Raji (cell line): Measurements from ENCODE around the gene CAB39.

Experiments
- POLR2A ChIP-seq: IDR thresholded peaks from 2 replicates; pipeline ENCODE4 v1.6.1; 2011; ENCODE audit warnings: low read depth, low read length, control low read depth; ENCODE audit not compliant: insufficient read depth

Gene CAB39

GRCh38 chr2:230823264-230823964, 110.8 kb downstream of the CAB39 start:
- no peak for TF ChIP-seq POLR2A

- no peak for TF ChIP-seq POLR2A
Measured at GRCh38 chr2:230824406-230824978, 111.8 kb downstream of the CAB39 start.

DNA sequence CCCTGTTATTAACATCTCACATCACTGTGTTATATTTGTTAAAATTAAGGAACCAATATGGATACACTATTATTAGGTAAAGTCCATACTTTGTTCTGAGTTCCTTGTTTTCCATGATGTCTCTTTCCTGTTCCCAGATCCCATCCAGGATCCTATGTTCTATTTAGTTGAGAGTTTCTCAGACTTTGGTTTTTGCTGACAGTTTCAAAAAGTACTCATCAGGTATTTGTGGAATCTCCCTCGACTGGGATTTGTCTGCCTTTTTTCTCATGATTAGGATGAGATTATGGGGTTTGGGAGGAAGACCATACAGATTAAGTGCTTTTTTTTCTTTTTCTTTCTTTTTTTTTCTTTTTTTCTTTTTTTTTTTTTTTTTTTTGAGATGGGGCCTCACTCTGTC, 112.7 kb downstream of the CAB39 start:
- no peak for TF ChIP-seq POLR2A

- no peak for TF ChIP-seq POLR2A
Measured at GRCh38 chr2:230827774-230828271, 115.2 kb downstream of the CAB39 start.

GRCh38 chr2:230828272-230828961, 115.8 kb downstream of the CAB39 start:
- TF ChIP-seq POLR2A = no peak

DNA sequence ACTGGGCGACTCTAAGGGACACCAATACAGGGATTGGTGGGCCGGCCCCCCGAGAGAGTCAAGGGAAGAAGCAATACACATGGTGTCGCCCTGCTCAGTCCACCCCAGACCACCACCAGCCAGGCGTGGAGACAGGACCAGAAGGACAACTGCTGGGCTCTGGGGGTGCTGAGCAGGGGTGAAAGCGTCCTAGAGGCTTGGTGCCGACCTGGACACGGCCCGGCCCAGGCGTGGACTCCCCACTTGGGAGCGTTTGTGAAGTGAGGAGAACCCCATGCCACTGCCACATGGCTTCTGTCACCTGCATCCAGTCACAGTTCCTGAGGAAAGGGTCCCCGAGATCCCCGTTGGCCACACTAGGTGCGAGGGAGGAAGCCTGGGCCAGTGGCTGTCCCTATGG, 116.7 kb downstream of the CAB39 start:
- TF ChIP-seq POLR2A = no peak

DNA sequence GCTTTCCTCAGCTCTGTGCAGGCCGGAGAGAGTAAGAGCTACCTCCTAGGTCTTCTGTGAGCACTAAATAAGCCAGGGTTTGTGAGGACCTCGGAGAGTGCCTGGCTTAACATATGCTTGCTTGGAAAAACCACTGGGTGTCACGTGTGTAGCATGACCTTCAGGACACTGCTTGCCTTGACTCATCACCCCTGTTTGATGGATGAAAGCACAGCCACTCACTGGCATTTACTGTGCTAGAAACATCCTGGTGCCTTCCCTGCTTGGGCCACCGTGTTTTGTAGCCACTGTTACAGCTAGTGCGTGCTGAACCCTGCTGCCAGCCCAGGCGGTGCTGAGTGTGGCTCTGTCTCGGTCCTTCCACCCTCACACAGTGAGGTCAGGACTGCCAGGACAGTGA, 117.3 kb downstream of the CAB39 start:
- no peak for TF ChIP-seq POLR2A

DNA sequence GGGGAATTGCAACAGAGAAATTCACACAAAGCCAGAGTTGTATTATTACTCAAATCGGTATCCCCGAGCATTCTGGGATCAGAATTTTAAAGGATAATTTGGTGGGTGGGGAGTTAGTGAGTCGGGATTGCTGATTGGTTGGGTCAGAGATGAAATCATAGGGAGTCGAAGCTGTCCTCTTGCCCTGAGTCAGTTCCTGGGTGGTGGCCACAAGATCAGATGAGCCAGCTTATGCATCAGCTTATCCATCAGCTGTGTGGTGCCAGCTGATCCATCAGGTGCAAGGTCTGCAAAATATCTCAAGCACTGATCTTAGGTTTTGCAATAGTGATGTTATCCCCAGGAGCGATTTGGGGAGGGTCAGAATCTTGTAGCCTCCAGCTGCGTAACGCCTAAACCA, 117.8 kb downstream of the CAB39 start:
- TF ChIP-seq POLR2A = no peak

- no peak for TF ChIP-seq POLR2A
Measured at GRCh38 chr2:230840301-230840700, 127.7 kb downstream of the CAB39 start.

DNA sequence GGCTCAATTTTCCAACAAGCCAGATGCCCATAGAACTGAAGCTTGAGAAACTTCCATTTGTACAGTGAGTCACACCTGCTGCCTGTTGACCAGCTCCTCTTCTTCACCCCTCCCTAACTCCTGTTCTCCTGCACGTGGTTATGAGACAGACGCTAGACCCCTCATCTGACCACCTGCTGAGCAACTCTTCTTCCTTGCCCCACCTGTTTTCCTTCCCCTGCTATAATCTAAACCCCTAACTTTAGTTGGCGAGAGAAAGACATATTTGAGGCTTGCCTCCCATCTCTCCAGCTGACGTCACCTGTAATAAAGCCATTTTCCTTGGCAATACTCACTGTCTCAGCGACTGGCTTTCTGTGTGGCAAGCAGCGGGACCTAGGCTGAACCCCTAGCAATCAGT, 129.8 kb downstream of the CAB39 start:
- no peak for TF ChIP-seq POLR2A

DNA sequence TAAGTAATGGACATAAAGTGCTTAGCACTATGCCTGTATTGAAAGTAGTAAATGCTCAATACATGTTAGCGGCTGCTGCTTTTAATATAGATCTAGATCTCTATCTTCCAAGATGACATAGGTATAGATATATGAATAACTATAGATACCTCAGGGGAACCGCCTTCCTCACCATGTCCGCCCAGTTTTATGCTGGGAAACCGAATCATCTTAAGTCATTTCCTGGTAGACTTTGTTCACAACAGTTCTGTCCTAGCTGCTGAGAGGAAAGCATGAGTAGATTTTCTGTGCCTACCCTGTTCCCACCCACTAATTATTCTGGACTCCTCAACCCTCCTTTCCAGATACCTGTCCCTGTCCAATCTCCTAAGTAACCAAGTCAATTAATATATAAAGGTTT, 130.5 kb downstream of the CAB39 start:
- TF ChIP-seq POLR2A = no peak

DNA sequence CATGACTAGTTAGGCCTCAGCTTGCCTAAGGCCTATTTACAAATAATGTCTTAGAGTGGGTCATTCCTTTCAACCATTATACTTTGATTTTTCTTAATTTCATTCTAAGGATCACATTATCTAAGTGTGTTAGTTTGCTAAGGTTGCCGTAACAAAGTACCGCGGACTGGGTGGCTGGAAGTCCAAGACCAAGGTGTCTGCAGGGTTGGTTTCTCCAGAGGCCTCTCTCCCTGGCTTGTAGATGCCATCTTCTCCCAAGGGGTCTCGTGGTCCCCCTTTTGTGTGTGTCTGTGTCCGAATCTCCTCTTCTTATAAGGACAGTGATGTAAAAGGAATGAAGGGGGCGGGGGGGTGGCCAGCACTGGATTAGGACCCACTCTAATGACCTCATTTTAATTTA, 133.7 kb downstream of the CAB39 start:
- TF ChIP-seq POLR2A = no peak

- no peak for TF ChIP-seq POLR2A
Measured at GRCh38 chr2:230847883-230848388, 135.3 kb downstream of the CAB39 start.

- no peak for TF ChIP-seq POLR2A
Measured at GRCh38 chr2:230849633-230850357, 137.2 kb downstream of the CAB39 start.

GRCh38 chr2:230850358-230850658, 137.7 kb downstream of the CAB39 start:
- no peak for TF ChIP-seq POLR2A
